SK-N-SH treated with all-trans-retinoic acid at 6 μM for 48 hours (cell line): ENCODE data around the gene VRK2.

Experiments used
- ATAC-seq: fragments of 200-7000 bp; cut with Tn5 transposase; 3 replicates; pipeline ENCODE4 v1.9.1; 2020; ENCODE audit warnings: mild to moderate bottlenecking, moderate library complexity
- ARNTL ChIP-seq: fragments of 450-650 bp; formaldehyde crosslinking; IDR thresholded peaks from 2 replicates; pipeline ENCODE4 v1.5.0; 2020; ENCODE audit warnings: low read depth, mild to moderate bottlenecking, moderate library complexity, borderline replicate concordance
- BACH2 ChIP-seq: fragments of 250-450 bp; sonication (Bioruptor Pico); IDR thresholded peaks from 2 replicates; pipeline ENCODE4 v1.9.0; 2021; ENCODE audit warnings: mild to moderate bottlenecking, borderline replicate concordance
- CSDC2 ChIP-seq: fragments of 250-450 bp; sonication (Bioruptor Pico); IDR thresholded peaks from 2 replicates; pipeline ENCODE4 v1.5.0; 2020; ENCODE audit warnings: mild to moderate bottlenecking, moderate library complexity
- CSRNP3 ChIP-seq: fragments of 250-450 bp; sonication (Bioruptor Pico); IDR thresholded peaks from 2 replicates; pipeline ENCODE4 v1.5.1; 2021; ENCODE audit warnings: mild to moderate bottlenecking, moderate library complexity
- ESRRG ChIP-seq: fragments of 250-450 bp; sonication (Bioruptor Pico); IDR thresholded peaks from 2 replicates; pipeline ENCODE4 v1.6.1; 2021; ENCODE audit warnings: mild to moderate bottlenecking
- GLIS3 ChIP-seq: fragments of 250-450 bp; sonication (Bioruptor Pico); IDR thresholded peaks from 2 replicates; pipeline ENCODE4 v1.5.0; 2020; ENCODE audit warnings: mild to moderate bottlenecking, moderate library complexity
- ISL1 ChIP-seq: fragments of 250-450 bp; sonication (Bioruptor Pico); IDR thresholded peaks from 2 replicates; pipeline ENCODE4 v2.1.2; 2022; ENCODE audit warnings: mild to moderate bottlenecking, moderate library complexity
- OSR1 ChIP-seq: fragments of 250-450 bp; sonication (Bioruptor Pico); IDR thresholded peaks from 2 replicates; pipeline ENCODE4 v1.8.0; 2022; ENCODE audit warnings: moderate library complexity, mild to moderate bottlenecking, inconsistent platforms
- PATZ1 ChIP-seq: fragments of 250-450 bp; sonication (Bioruptor Pico); IDR thresholded peaks from 2 replicates; pipeline ENCODE4 v1.8.0; 2020; ENCODE audit warnings: mild to moderate bottlenecking, moderate library complexity, borderline replicate concordance
- POU6F1 ChIP-seq: fragments of 250-450 bp; sonication (Bioruptor Pico); IDR thresholded peaks from 2 replicates; pipeline ENCODE4 v1.8.0; 2021; ENCODE audit warnings: low read depth, mild to moderate bottlenecking, moderate library complexity, borderline replicate concordance
- PPARA ChIP-seq: fragments of 250-450 bp; sonication (Bioruptor Pico); IDR thresholded peaks from 2 replicates; pipeline ENCODE4 v1.5.0; 2020; ENCODE audit warnings: mild to moderate bottlenecking, borderline replicate concordance
- RARB ChIP-seq: fragments of 250-450 bp; sonication (Bioruptor Pico); IDR thresholded peaks from 2 replicates; pipeline ENCODE4 v1.8.0; 2021; ENCODE audit warnings: mild to moderate bottlenecking, moderate library complexity
- TCF4 ChIP-seq: fragments of 250-450 bp; sonication (Bioruptor Pico); IDR thresholded peaks from 2 replicates; pipeline ENCODE4 v1.8.0; 2021; ENCODE audit warnings: mild to moderate bottlenecking, moderate library complexity, borderline replicate concordance
- TOX ChIP-seq: fragments of 250-450 bp; sonication (Bioruptor Pico); IDR thresholded peaks from 2 replicates; pipeline ENCODE4 v1.8.0; 2021; ENCODE audit warnings: mild to moderate bottlenecking, moderate library complexity, borderline replicate concordance
- TSHZ2 ChIP-seq: fragments of 250-450 bp; sonication (Bioruptor Pico); IDR thresholded peaks from 2 replicates; pipeline ENCODE4 v1.5.0; 2020; ENCODE audit warnings: mild to moderate bottlenecking, moderate library complexity
- ZC3H10 ChIP-seq: fragments of 250-450 bp; sonication (Bioruptor Pico); IDR thresholded peaks from 2 replicates; pipeline ENCODE4 v1.5.1; 2021; ENCODE audit warnings: mild to moderate bottlenecking, moderate library complexity
- ZFP3 ChIP-seq: fragments of 250-450 bp; sonication (Bioruptor Pico); IDR thresholded peaks from 2 replicates; pipeline ENCODE4 v1.5.0; 2020; ENCODE audit warnings: mild to moderate bottlenecking, moderate library complexity
- ZFP30 ChIP-seq: fragments of 450-650 bp; formaldehyde crosslinking; IDR thresholded peaks from 2 replicates; pipeline ENCODE4 v1.5.0; 2022; ENCODE audit warnings: mild to moderate bottlenecking, moderate library complexity
- ZNF565 ChIP-seq: fragments of 450-650 bp; formaldehyde crosslinking; conservative IDR thresholded peaks from 2 replicates; pipeline ENCODE4 v1.5.0; 2020; ENCODE audit warnings: low read depth, mild to moderate bottlenecking, moderate library complexity
- ZNF70 ChIP-seq: fragments of 450-650 bp; formaldehyde crosslinking; IDR thresholded peaks from 2 replicates; pipeline ENCODE4 v1.5.0; 2020; ENCODE audit warnings: mild to moderate bottlenecking, moderate library complexity
- ZNF8 ChIP-seq: fragments of 450-650 bp; formaldehyde crosslinking; IDR thresholded peaks from 2 replicates; pipeline ENCODE4 v1.5.0; 2020; ENCODE audit warnings: mild to moderate bottlenecking, moderate library complexity

Gene VRK2

GRCh38 chr2:58025150-58025933 lies 21.3 kb upstream of the VRK2 start:
- TF ChIP-seq PATZ1 (no peak), TCF4 (CRISPR knock-in tag) (no peak), POU6F1 (CRISPR knock-in tag) (no peak), CSDC2 (no peak), ESRRG (CRISPR knock-in tag) (no peak), TOX (CRISPR knock-in tag) (no peak), ZNF8 (no peak), RARB (CRISPR knock-in tag) (no peak), ZNF565 (no peak), GLIS3 (CRISPR knock-in tag) (no peak), OSR1 (no peak), ISL1 (no peak)
- no peak for ATAC-seq

- no peak for TF ChIP-seq ESRRG (CRISPR knock-in tag)
- no peak for TF ChIP-seq ZFP30 (CRISPR knock-in tag)
- TF ChIP-seq ZNF565 = no peak
- TF ChIP-seq ARNTL (CRISPR knock-in tag) = no peak
- TF ChIP-seq ISL1 = no peak
- TF ChIP-seq PPARA (CRISPR knock-in tag) = no peak
- TF ChIP-seq TSHZ2 (CRISPR knock-in tag) = no peak
- TF ChIP-seq TOX (CRISPR knock-in tag) = no peak
- no peak for TF ChIP-seq OSR1
- TF ChIP-seq CSRNP3 (CRISPR knock-in tag) = no peak
- TF ChIP-seq PATZ1 = no peak
- no peak for TF ChIP-seq CSDC2
- no peak for TF ChIP-seq ZFP3 (CRISPR knock-in tag)
- TF ChIP-seq ZC3H10 = no peak
- no peak for TF ChIP-seq GLIS3 (CRISPR knock-in tag)
- TF ChIP-seq RARB (CRISPR knock-in tag) = no peak
- TF ChIP-seq, all 23 proteins: peak for 0
- no peak for ATAC-seq
These were observed 19.6 kb upstream of the VRK2 start for GRCh38 chr2:58027029-58027428.

GRCh38 chr2:58030771-58031170 lies 15.8 kb upstream of the VRK2 start:
- no peak for ATAC-seq
- no peak for TF ChIP-seq TSHZ2 (CRISPR knock-in tag)
- no peak for TF ChIP-seq ZNF70
- TF ChIP-seq ZFP30 (CRISPR knock-in tag) = no peak
- no peak for TF ChIP-seq ZNF565
- no peak for TF ChIP-seq ZFP3 (CRISPR knock-in tag)
- TF ChIP-seq TCF4 (CRISPR knock-in tag) = no peak
- no peak for TF ChIP-seq BACH2 (CRISPR knock-in tag)
